ENCODE measurements around the gene SLC9A8.
"Not testable (repeated sequence)": the region's sequence is repeated elsewhere in the genome, so short reads cannot be mapped to it uniquely, and the experiment has no call there.

SLC9A8 gene

GRCh38 chr20:49892817-49893216 lies 80.2 kb downstream of the SLC9A8 start (continued):
- TF ChIP-seq CREB5 (CRISPR knock-in tag; IDR thresholded peaks at IDR 0.05; ENCODE audit: low read depth) (no peak), TSHZ2 (CRISPR knock-in tag; IDR thresholded peaks at IDR 0.05) (no peak), TCF4 (CRISPR knock-in tag; IDR thresholded peaks at IDR 0.05; ENCODE audit: borderline replicate concordance) (no peak), ZNF8 (CRISPR knock-in tag; IDR thresholded peaks at IDR 0.05) (no peak), ZNF565 (CRISPR knock-in tag; conservative IDR thresholded peaks at IDR 0.05; ENCODE audit: low read depth) (no peak), GLIS3 (CRISPR knock-in tag; IDR thresholded peaks at IDR 0.05) (no peak)

- TF ChIP-seq OSR1 (CRISPR knock-in tag; IDR thresholded peaks at IDR 0.05) = no peak
Measured at GRCh38 chr20:49893242-49894072, 80.8 kb downstream of the SLC9A8 start.

GRCh38 chr20:49894073-49894470 lies 81.4 kb downstream of the SLC9A8 start:
- no peak for TF ChIP-seq POU6F1 (CRISPR knock-in tag; IDR thresholded peaks at IDR 0.05; ENCODE audit: borderline replicate concordance, low read depth)
- TF ChIP-seq ARNTL (CRISPR knock-in tag; IDR thresholded peaks at IDR 0.05; ENCODE audit: borderline replicate concordance, low read depth) = no peak
- TF ChIP-seq PATZ1 (CRISPR knock-in tag; IDR thresholded peaks at IDR 0.05; ENCODE audit: borderline replicate concordance) = no peak
- no peak for TF ChIP-seq ESRRG (CRISPR knock-in tag; IDR thresholded peaks at IDR 0.05)
- no peak for TF ChIP-seq ZFP3 (CRISPR knock-in tag; IDR thresholded peaks at IDR 0.05)
- no peak for ATAC-seq

More at GRCh38 chr20:49893242-49894072, 80.8 kb downstream of the SLC9A8 start:
- ATAC-seq = no peak

GRCh38 chr20:49895474-49896093 lies 83.0 kb downstream of the SLC9A8 start:
- ATAC-seq = not testable (repeated sequence)

GRCh38 chr20:49896204-49896603 lies 83.6 kb downstream of the SLC9A8 start:
- ATAC-seq = no peak
- TF ChIP-seq ZNF8 (CRISPR knock-in tag; IDR thresholded peaks at IDR 0.05) (no peak), ISL1 (CRISPR knock-in tag; IDR thresholded peaks at IDR 0.05) (no peak), ZNF70 (CRISPR knock-in tag; IDR thresholded peaks at IDR 0.05) (no peak), ZFP3 (CRISPR knock-in tag; IDR thresholded peaks at IDR 0.05) (no peak), CSDC2 (CRISPR knock-in tag; IDR thresholded peaks at IDR 0.05) (no peak), GLIS3 (CRISPR knock-in tag; IDR thresholded peaks at IDR 0.05) (no peak), SNAI2 (CRISPR knock-in tag; IDR thresholded peaks at IDR 0.05) (no peak), TSHZ2 (CRISPR knock-in tag; IDR thresholded peaks at IDR 0.05) (no peak), TOX (CRISPR knock-in tag; IDR thresholded peaks at IDR 0.05; ENCODE audit: borderline replicate concordance) (no peak), TCF4 (CRISPR knock-in tag; IDR thresholded peaks at IDR 0.05; ENCODE audit: borderline replicate concordance) (no peak), PATZ1 (CRISPR knock-in tag; IDR thresholded peaks at IDR 0.05; ENCODE audit: borderline replicate concordance) (no peak), CREB5 (CRISPR knock-in tag; IDR thresholded peaks at IDR 0.05; ENCODE audit: low read depth) (no peak), ZNF565 (CRISPR knock-in tag; conservative IDR thresholded peaks at IDR 0.05; ENCODE audit: low read depth) (no peak), ARNTL (CRISPR knock-in tag; IDR thresholded peaks at IDR 0.05; ENCODE audit: borderline replicate concordance, low read depth) (no peak)

Data from SK-N-SH treated with all-trans-retinoic acid at 6 μM for 48 hours (cell line).